ENCODE results near the gene ATRIP.

ATRIP gene

DNA sequence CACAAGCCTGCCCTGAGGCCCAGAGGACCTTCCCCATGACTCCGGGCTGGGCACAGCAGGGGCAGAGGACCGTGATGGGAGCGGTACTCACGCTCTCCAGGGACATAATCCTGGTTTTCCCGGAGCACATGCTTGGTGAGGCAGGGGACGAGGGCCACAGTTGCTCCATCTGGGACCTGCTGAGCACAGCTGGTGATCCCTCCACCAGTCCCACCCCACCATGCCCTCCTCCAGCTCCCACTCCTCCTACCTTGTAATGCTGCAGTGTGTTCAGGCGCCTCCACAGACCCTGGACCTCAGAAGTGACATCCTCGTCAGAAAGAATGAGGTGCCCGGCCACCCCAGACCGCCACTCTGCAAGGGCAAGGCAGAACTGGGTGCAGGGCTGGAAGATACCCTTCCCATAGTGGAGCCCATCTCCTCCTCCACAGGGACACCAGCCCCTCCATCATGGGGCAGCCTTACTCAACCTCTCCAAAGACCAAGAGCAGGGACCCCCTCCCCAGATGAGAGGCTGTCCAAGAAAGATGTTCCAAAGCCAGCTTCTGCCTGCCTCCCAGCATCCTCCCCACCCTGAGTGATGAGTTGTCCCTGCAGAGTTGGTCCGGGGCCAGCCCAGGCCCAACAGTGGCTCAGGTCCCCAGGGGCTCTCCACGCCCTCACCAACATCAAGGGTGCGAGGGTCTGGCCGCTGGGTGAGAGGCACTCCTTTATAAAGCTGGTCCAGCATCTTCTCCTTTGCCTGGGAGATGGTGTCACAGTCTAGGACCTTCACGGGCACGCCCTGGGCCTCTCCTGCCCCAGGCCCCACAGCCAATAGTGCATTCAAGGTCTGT is 36.1 kb upstream of the ATRIP start:
- no peak for DNase-seq (ENCODE audit: low read depth)

DNA sequence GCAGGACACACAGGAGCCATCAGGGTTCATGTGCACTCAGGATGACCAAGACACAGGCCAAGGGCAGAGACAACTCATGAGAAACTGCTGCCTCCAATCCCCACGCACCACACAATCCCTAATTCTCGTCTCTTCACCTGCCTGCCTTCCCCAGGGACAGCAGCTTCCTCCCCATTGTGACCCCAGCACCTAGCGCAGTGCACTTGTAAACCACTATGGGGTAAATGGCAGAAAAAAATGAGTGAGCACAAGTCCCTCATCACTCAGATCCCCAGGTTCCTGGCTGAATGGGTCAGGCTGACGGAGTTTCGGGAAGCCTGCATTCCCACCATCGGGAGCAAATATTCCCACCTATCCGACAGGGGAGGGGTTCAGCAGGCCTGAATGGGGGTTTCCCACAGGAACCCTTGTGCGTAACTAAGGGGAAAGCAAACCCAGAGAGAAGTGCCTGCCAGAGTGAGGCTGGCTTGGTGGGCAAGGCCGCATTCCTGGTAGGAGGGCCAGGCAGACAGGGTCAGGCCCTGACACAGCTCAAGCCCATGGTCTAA is 35.4 kb upstream of the ATRIP start:
- no peak for DNase-seq (ENCODE audit: low read depth)

DNA sequence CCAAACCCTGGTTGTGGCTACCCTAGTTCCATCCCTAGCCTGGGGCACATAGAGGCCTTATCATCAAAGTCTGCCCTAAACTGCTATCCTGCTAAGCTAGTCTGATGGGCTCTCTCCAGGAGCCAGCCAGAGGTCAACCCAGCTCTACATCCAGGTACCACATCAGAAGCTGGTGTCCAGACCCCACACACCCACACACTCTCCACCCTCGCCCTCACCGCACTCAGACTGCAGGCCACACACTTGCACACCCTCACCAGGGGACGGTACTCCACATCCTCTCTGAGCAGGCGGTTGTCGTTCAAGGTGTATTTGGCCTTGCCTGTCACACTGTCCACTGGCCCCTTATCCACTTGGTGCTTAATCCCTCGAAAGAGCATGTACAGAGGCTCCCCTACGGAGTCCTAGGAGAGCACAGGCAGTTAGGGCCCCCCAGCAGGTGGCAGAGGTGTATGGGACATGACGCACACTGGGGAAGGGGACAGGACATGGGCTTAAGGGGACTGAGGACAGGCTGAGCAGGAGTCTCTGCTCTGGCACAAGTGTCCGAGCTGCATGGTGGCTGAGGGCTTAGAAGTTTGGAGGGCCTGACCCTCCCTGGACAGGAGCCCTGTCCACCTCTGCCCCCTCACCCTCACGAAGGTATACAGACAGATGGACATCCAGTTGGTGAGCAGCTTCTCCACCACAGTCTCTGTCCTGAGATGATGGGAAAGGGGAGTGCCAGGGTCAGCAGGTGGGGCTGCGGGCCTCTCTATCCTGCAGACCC is 34.7 kb upstream of the ATRIP start:
- no peak for DNase-seq (ENCODE audit: low read depth)

DNA sequence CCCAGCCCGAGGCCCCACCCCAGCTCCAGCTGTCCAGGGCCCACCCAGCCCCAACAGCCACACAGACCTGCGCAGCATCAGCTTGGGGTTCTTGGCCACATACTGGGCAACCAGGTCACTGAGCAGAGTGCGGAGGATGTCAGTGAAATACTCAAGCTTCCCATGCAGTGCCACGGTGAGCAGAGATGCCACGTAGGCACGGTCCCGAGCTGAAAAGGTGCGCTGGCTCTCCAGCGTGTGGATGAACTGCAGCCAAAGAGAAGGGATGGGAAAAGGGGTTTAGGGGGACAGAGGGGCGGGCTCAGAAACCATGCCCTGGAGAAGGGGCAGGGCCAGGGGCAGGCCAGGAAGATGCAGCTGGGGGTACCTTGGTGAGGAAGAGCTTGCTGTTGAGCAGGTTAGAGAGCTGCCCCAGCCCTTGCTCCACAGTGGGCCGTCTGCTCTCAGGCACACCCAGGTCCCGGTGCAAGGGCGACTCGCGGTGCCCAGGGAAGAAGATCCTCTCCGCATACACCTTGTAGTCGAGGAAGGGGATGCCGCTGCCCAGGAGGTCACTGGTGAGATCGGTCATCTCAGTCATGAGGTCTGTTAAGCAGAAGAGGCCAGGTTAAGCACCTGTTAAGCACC is 34.0 kb upstream of the ATRIP start:
- no peak for DNase-seq (ENCODE audit: low read depth)

DNA sequence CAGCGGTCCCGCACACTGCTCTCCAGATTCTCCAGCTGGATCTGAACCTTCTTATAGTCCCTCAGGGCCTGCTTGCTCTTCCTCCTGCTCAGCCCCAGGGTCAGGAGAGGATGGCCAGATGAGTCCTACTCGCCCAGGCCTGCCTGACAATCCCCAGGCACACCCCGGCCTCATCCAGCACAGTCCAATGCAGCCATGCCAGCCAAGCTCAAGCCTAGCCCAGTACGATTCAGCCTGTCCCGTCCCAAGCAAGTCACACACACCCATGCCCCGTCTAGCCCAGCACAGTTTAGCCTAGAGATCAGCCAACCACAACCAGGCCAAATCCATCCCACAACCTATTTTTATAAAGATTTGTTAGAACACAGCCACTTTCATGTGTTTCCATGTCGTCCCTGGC is 33.5 kb upstream of the ATRIP start:
- DNase-seq (ENCODE audit: low read depth): no peak

DNA sequence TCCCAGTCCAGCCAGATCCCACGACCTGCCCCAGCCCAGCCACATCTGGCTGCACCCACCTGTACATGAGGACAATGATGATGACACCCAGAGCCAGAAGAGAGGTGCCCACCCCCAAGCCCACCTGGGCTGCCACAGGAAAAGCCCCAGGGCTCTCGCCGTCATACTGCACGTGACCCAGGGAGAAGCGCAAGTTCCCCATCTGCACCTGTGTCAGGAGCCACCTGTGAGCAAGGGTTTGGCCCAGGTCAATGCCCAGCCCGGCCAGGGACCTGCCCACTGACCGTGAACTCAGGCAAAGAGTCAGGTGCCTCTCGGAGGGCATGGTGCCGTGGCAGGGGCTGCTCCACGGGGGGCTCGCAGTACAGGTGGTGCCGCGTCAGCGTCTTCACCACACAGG is 32.9 kb upstream of the ATRIP start:
- DNase-seq (ENCODE audit: low read depth): no peak

DNA sequence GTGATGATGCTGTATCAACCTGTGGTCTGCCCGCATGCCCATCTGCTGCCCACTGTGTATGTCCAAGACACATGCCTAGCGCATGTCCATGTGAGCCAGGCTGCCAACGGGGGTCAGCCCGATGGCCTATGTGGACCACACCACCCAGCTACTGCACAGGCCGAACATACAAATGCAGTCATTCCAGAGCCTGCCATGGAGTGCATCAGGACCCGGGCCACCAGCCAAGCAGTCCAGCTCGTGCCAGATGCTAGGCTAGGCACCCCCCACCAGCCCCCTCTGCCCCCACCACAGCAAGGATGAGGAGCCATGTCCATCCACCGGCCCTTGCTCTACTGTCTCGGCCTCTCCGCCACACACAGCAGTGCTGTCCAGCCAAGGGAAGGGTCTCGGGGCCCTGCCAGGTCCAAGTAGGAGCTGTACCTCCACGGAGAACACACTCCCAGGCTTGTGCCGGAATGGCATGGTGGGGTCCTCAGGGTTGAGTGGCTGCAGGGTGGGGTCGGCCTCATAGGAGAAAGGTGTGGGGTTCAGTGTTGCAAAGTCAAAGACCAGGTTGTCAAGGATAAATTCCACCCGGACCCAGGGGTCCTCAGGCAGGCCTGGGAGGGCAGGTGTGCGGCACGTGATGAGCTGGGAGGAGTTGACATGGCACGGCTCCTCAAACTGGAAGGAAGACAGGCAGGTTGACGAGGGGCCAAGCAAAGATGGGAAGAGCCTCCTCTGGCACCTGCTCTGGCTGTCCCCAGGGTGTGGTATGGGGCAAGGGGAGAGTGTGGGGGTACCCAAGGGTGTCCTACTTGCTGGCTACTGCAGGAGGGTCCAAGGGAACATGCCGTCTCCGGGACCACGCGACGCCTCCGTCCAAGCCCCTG is 31.9 kb upstream of the ATRIP start:
- no peak for DNase-seq (ENCODE audit: low read depth)

DNA sequence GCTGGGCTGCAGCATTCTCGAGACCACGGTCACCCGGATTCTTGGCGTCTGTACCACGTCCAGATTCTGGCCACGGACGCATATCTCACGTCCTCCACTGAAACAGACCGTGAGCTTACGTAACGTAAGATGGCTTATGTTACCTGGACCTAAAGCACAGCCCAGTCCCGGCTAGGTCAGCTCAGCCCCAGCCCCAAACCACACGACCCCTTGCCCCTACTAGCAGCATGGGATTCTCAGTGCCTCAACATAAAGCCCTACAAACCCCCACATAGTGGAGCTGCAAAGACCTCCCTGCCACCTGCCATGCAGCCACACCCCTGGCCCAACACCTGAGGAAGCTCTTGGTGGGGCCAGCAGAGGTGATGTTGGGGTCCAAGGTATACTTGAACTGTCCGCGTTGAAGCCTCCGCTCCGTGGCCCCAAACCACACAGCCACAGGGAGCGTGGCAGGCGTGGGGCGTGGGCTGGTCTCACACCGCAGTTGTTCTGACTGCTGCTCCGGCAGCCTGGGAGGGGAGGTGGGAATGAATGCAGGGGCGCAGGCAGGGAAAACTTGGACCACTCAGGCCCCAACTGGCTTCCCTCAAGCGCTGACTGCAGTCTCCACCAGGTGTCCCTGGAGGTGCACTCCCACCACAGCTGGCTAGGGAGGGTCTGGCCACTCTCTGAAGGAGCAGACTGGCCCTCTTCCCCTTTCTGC is 31.1 kb upstream of the ATRIP start:
- DNase-seq (ENCODE audit: low read depth): no peak

DNA sequence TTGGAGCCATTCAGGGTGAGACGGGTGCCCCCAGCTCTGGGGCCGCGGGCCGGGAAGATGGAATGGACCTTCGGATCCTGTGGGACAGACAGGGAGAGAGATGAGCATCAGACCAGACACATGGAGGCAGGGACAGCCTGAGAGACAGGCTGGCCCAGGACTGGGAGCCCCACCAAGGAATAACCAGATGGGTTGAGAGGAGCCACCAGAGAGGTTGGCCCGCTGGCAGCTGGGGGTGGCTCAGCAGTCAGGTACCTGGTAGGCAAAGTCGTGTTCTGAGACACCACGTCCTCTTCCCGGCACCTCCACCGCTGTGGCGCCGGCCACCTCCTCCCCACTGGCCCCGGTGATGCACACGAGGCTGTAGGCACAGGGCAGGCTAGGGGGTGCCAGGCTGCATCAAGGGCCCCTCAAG is 30.4 kb upstream of the ATRIP start:
- DNase-seq (ENCODE audit: low read depth): no peak

DNA sequence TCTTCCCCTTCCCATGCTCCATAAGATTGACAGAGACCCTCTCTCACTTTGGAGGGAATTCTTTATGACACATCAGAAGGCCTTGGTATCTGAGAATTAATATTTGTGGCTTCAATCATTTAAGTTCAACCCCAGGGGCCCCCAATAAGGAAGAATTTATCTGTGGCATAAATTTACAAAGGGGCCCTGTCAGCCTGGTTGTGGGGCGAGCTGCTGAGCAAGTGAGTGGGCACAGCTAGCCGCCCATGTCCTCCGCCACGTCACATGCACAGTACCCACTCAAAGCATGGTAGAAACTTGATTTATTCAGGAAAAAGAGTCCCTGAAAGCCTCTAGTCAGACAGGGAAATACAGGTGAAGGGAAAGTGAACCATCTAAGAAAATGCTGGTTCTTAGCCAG is 30.0 kb upstream of the ATRIP start:
- no peak for DNase-seq (ENCODE audit: low read depth)

DNA sequence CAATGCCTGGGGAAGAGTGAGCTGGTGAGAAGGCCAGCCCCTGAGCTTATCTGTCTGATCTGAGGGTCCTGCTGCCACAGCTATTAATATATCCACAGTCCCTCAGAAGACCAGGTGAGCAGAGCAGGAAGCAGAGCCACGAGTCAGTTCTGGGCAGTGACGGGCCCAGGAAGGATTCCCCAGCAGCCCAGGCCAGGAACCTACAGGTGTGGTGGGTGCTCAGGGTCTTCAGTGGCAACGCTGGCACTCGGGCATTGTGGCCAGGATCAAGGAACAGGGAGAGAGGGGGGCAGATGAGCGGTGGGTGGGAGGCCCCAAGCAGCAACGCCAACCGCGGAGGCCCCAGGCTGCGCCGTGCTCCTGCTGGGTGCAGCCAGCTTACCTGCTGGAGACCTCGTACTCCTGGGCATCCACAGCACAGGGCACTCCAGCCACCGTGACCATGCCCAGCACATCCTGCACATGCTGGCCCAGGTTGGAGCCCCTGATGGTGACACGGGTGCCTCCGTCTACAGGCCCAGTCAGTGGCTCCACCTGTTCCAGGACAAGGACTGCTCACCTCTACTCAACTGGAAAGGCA is 28.9 kb upstream of the ATRIP start:
- no peak for DNase-seq (ENCODE audit: low read depth)

DNA sequence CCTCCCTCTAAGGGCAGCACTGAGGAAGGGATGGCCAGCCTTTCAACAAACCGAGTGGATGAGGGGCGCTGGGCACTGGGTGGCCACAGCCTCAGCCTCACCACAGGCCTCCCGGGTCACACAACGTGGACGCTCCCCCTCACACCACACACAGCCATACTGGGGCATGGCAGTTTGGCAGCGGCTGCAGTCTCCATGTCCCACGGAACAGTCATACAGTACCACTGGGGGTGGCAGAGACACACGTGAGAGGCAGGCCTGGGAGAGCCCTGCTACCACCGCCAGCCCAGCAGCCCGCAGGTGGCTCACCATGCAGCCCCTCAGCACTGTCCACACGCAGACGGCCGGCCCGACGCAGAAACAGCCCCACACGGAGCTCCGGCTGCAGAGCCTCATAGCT is 28.4 kb upstream of the ATRIP start:
- DNase-seq (ENCODE audit: low read depth): no peak

DNA sequence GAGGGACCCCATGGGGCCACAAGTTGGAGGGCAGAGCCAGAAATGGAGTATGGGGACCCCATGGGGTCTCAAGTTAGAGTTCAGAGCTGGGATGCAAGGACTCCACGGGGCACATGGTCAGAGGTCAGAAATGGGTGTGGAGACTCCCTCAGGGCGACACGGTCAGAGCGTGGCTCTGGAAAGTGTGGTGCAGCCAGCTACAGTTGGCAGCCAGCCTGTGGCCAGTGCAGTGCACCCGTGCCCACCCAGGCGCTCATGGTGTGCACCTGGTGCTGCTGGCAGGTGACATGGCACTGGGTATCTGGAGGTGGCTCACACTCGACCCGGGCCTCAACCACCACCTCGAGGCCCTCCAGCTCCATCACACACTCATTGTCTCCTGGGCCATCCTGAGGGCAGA is 27.9 kb upstream of the ATRIP start:
- no peak for DNase-seq (ENCODE audit: low read depth)

DNA sequence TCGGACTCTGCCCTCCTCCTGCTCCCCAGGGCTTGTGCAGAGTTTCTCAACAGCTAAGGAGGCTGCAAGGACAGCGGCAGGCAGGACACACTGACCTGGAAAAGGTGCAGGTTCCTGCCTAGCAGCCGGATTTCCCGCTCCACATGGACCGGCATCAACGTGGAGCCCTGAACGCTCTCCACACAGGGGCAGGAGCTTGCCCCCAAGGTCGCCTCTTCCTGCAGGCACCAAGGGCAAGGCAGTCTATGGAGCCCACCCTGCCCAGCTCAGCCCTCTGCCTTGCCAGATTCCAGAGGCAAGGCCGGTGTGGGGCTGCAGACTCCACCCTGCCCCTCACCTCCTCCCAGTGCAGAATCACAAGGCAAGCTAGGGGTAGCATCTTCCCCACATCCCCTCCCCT is 27.4 kb upstream of the ATRIP start:
- no peak for DNase-seq (ENCODE audit: low read depth)

DNA sequence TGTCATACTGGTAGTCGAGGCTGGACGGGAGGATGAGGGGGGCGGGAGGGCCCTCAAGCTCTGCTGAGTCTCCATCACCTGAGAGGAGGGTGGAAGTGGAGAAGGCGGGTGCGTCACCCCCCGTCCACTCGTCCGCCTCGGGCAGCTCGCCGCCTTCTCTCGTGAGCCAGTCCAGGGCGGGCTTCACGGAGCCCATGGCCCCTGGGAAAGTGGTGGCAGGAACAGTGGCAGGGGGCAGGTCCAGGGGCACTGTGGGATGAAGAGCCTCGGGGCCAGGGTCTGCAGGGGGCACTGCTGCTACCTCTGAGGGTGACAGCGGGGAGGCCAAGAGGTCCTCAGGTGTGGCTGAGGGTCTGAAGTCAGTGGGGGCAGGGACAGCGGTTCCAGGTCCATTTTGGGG is 26.9 kb upstream of the ATRIP start:
- DNase-seq (ENCODE audit: low read depth): no peak

DNA sequence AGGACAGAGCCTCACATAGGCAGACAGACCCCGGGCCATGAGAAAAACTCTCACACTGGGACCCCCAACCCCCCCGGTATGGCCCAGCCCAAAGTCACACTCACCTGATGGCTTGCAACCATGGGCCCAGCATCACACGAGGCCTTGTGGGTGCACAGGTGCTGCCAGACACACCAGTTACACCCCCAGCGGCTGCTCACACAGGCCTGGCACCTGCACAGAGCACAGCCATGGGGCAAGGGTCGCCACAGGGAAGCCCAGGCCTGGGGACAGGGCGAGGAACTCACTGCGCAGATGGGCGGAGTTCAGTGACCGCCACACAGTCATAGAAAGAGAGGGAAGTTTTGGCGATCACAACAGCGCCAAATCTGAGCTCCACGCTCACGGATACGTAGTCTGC is 26.0 kb upstream of the ATRIP start:
- no peak for DNase-seq (ENCODE audit: low read depth)

DNA sequence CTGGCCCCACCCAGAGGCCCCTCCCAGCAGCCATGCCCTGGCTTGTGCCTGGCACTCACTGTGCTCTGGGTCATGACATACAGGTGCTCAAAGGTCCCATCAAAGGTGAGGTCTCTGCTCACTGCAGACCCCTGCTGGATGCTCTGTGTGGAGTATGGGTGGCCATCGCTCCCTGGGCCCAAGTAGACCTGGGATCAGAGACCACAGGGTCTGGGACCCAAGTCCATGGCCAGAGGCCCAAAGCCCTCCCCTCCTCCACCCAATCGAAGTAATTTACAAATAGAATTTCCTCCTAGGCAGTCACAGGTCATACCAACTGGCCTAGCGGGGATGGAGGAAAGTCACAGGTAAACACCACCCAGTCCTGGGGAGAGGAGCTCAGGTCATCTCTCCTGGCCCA is 24.3 kb upstream of the ATRIP start:
- no peak for DNase-seq (ENCODE audit: low read depth)

DNA sequence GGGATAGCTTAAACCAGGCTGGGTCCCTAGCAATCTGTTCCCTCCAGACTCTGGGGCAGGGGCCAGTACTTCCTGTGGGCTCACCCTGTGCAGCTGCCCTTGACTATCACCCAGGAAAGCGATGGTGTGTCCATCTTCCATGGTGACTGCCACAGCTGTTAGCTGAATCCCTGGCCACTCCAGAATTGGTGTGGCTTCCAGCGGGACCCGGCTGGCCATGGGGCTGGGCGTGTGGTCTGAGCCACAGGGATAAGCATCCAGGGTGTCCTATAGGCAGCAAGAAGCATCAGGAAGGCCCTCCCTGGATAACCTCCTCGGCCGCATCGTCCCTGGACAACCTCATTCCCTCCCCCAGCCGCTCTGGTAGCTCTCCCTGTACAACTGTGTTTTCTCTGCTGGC is 23.9 kb upstream of the ATRIP start:
- DNase-seq (ENCODE audit: low read depth): no peak

DNA sequence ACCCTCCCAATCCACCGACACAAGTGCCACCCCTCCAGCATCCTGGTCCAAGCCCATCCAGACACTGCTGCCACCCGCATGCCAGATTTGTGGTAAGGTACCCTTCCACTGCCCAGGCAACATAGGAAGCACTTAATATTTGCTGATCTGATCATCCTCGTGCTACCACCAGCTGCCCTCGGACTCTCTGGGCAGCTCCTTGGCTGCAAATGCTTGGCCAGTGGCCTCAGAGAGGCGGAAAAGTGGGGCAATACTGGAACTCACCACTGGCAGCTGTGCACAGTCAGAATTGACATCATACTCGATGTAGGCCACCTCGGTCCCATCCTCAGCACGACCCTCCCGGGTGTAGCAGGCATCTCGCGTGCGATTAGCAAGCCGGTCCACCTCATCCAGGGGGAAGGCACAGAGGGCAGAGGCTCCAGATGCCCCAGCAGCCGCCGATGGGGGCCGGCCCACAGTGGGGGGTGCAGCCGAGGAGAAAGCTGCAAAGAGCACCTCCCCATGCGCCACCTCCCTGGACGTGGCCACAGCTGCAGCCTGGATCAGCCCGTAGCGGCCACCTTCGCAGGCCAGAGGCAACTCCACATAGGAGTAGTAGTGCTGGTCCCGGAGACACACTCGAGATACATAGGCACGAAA is 23.2 kb upstream of the ATRIP start:
- no peak for DNase-seq (ENCODE audit: low read depth)
